ENCODE measurements around the gene CADPS.

CADPS gene

GRCh38 chr3:62602987-62603386 lies 272.2 kb downstream of the CADPS start:
- no peak for TF ChIP-seq CTCF (IDR thresholded peaks at IDR 0.05; ENCODE audit: low read depth, low read length, missing control alignments)
- no peak overlapping the region for H3K4me3 ChIP-seq (ENCODE audit: low read depth, low read length)
- DNase-seq (ENCODE audit: low read depth) = no peak

- no peak for TF ChIP-seq CTCF (IDR thresholded peaks at IDR 0.05; ENCODE audit: low read depth, low read length, missing control alignments)
- no peak overlapping the region for H3K4me3 ChIP-seq (ENCODE audit: low read depth, low read length)
- no peak for DNase-seq (ENCODE audit: low read depth)
These were observed 273.0 kb downstream of the CADPS start for GRCh38 chr3:62602129-62602770.

- H3K4me3 ChIP-seq (ENCODE audit: low read depth, low read length) = no peak overlapping the region
- no peak for TF ChIP-seq CTCF (IDR thresholded peaks at IDR 0.05; ENCODE audit: low read depth, low read length, missing control alignments)
- DNase-seq (ENCODE audit: low read depth) = no peak
These were observed 273.8 kb downstream of the CADPS start for GRCh38 chr3:62601238-62602070.

DNA sequence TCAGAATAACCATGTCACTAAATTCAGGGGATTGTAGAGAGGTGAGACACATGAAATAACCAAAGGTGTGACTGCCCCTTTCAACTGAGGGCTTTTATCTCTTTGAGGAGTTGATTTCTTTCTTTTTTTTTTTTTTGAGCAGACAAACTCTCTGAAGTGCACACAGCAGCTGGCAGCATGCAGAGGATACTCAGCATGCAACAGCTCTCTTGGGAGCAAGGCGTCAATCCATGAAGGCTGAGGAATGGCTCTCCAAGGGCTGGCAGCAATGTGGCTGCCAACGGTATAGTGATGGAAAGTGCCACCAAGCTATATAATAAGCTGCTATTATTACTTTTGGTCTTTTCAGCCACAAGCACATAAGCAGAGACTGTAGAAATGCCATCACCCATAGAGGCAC lies 275.2 kb downstream of the CADPS start:
- no peak for TF ChIP-seq CTCF (IDR thresholded peaks at IDR 0.05; ENCODE audit: low read depth, low read length, missing control alignments)
- no peak overlapping the region for H3K4me3 ChIP-seq (ENCODE audit: low read depth, low read length)
- no peak for DNase-seq (ENCODE audit: low read depth)

DNA sequence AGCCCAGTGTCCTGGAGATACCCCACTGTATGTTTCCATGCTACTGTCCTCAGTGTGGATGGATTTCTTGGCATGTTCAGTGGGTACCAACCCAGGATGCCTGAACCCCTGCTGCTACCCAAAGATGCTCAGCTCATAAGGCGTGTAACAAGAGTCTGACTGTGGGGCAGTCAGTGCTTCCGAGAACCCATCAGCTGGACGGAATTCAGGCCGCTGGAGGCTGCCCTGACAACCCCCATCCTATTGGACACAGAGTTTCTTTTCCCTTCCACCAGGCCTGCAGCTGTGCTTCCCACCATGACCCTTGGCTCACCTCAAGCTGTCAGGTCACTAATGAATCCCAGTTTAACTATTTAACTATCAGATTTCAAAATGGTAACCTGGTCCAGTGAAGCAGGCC lies 277.7 kb downstream of the CADPS start:
- DNase-seq (ENCODE audit: low read depth) = no peak
- TF ChIP-seq CTCF (IDR thresholded peaks at IDR 0.05; ENCODE audit: low read depth, low read length, missing control alignments) = no peak
- H3K4me3 ChIP-seq (ENCODE audit: low read depth, low read length) = no peak overlapping the region

- no peak for TF ChIP-seq CTCF (IDR thresholded peaks at IDR 0.05; ENCODE audit: low read depth, low read length, missing control alignments)
These were observed 282.8 kb downstream of the CADPS start for GRCh38 chr3:62592408-62592807.

More at GRCh38 chr3:62592408-62592807, 282.8 kb downstream of the CADPS start:
- no peak overlapping the region for H3K4me3 ChIP-seq (ENCODE audit: low read depth, low read length)
- no peak for DNase-seq (ENCODE audit: low read depth)

Measured in GM12864 (cell line).